Putamen (tissue), 1 donor: Measurements from ENCODE around the gene MED8.
A peak's percentile ranks its signal among the peaks of the same experiment; 100 is the strongest.

Experiments
- DNase-seq: peaks from one replicate; pipeline ENCODE4 v3.0.0-alpha.2; 2016; ENCODE audit warnings: low spot score

Gene MED8, protein sequence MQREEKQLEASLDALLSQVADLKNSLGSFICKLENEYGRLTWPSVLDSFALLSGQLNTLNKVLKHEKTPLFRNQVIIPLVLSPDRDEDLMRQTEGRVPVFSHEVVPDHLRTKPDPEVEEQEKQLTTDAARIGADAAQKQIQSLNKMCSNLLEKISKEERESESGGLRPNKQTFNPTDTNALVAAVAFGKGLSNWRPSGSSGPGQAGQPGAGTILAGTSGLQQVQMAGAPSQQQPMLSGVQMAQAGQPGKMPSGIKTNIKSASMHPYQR

DNA sequence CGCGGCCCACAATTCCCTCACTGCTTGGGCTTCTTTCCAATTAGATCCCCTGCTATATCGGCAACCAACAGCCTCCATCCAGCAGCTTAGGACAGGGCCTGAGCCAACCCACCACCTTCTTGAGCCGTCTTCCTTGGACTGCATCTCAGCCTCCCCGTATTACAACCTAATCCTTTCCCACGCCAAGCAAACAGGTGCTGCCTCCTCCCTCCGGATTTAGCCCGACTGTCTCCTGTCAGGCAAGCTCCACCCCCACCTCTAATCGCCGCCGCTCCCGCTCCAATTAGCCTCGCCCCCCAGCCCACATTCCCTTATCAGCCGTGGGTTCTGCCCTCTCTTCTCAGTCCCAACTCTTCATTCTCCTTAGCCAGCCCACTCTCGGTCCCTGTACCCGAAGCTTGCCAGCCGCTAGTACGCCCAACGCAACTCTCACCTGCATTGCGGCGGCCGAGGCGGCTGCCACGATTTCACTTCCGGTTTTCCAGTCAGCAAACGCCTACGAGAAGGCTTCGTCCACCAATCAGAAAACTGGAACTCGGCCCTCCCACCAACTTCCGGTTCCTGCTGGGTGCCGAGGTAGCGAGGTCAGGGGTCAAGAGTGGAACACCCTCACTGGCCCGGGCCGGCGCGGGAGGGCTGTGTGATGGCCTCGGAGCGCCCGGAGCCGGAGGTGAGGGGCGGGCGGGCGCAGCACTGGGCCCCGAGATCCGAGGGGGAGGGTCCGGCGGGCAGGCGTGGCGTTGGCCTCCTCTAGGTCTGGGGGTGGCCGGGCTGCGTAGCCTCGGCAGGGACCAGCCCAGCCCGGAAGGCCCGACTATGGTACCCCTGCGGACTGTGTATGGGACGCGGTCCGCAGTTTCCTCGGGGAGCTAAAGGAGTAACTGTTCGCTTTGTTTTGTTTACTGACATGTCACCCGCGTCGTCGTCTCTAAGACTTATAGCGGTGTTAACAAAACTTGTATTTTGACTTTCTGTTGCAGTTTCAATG is at the start of gene MED8, which contains the start of gene SZT2:
MED8 (minus strand) TSS at position 475 of the 988 bp plus-strand sequence; CDS start at position 439, 36 bp downstream.
SZT2 (plus strand) TSS at position 574 of the 988 bp plus-strand sequence; CDS start at position 644, 70 bp downstream.
- peak; percentile 95 for DNase-seq

DNA sequence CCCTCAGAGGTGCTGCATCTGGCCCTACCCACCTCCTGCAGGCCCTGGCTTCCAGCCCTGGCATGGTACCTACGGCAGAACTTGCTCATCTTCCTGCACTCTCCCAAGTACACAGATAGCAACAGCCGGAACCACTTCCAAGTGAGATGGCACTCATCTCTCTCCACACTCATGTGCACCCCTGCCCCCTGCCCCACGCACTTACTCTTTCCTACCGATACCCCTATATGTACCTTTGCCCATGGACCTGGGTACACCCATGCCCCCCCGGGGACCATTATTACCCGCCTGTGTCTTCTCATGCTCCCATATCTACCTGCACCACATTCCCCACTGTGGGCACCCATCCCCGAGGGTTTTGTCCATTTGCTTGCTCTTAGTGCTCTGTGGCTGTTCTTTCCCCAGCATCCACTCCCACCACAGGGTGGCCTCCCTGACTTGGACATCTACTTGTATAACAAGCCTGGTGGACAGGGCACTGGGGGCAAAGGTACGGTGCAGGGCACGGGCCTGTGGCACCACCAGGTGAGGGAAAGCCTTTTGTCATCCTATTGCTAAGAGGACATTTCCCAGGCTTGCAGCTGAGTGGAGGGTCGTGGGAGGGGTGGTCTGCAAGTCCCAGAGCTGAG is 49.5 kb upstream of the MED8 start:
- no peak for DNase-seq

DNA sequence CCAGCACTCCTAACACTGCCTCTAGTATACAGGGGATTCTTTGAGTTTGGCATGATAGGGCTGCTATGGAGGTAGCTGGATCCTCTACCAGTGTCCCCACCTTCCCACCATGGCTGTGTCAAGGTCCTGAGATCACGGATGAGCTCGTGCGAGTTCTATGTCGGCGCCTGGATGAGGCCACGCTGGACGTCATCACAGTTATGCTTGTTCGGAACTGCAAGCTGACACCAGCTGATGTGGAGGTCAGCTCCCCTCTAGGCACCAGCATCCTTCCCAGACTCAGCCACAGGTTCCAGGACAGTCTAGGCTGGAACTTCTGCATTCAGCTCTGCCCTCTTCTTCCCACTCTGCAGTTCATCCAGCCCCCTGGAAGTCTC is 49.0 kb upstream of the MED8 start:
- no peak for DNase-seq

DNA sequence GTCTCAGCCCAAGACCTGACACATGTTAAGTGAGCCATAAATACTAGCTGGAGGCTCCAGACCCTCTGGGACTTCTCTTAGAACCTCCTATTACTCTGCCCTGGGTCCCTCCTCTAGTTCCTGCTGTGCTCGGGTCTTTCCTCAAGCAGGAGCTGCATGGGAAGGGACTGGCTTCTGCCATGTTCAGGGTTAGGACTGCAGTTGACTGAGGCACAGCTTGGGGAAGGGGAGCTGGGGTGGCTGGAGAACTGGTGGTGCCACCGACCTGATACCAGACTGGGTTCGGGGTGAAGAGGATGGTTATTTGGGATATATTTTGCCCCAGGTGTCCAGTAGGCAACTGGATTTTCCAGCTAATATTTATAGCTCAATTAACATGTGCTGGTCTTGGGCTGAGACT is 48.4 kb upstream of the MED8 start:
- no peak for DNase-seq

DNA sequence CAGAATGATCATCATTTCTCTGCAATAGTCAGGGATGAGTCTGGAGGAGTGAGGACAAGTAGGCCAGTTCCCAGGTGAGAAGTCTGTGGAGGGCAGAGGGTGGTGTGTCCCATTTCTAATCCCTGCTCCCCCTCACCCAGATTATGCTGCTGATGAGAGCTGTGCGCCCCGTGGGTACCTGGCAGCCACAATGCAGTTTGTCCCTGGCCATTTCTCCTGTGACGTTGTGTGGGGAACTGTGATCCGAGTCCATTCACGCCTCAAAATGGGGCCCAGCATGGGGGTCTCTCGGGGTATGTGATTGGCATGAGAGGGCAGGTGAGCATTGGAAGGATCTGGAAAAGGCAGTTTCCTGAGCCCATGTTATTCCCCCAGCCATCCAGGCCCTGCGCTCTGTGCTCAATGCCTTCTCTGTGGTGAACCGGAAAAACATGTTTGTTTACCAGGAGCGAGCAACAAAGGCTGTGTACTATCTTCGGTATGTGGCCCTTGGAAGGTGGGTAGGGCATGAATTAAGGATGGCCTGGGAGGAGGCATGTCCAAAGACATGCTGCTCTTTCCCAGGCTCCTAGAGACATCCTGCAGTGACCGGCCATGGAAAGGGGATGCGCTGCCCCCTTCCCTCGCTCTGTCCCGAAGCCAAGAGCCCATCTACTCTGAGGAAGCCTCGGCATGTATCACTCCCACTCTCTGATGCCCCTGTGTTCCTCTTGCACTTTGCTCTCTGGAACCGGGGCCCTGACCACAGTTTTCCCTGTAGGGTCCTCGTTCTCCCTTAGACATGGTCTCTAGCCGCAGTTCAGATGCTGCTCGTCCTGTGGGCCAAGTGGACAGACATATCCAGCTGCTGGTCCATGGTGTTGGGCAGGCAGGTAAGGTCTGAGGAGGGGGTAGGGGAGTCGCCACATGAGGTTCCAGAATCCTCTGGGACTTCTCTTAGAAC is 47.7 kb upstream of the MED8 start:
- no peak for DNase-seq

DNA sequence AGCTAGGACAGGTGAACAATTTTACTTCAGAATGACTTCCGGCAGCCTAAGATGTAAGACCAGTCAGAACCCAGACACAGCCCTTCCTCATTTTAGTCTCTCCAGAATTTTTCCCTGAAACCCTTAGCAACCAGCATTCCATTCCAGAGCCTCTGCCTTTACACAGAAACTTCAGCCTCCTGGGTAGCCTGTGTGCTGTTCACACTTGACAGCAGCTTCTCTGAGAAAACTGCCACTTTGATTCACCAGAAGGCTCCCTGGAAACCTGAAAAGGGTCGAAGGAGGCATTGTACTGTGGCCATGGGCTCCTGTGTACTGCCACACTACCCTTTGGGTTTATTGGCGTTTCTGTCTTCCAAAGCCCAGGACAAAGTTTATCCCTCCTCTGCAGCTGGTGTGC is 46.8 kb upstream of the MED8 start:
- DNase-seq: no peak

DNA sequence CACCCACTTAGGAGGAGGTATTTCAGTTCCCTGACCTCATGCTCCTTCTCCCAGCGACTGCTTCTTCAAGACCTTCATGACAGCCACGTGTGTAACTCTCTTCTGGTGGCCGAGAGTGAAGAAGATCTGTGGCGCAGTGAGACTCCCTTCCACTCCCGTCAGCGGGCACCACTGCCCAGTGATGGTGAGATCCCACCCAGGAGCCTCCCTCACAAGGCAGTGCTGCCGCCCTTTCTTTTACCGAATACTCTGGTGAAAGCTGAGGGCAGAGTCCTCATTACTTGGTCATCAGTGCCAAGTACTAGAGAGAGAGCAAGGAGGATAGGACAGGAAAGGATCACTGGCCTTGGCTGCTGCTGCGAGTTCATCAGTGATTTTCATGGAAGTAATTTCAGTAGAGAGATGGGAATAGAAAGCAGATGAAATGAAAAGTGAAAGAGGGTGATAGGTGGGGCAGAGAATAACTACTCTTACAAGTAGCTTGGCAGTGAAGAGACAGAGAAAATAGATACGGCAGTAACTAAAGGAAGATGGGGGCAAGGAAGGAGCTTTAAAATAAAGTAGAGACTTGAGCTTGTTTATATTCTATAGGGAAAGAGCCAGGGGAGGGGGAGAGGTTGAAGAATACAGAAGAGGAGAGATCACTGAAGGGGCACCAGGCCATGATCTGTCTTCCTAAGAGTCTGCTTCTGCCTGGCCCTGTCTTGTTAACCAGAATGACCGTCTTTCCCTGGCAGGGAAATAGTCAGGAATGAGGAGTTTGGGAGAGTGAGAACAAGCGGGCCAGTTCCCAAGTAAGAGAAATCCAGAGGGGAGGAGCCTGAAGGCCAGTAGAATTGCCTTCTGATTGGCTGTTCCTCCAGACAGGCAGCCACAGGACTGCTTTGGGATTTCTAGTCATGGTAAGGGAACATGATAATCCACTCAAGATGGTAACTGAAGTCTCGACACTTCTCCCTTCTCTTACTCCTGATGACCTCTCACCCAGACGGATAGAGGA is 45.8 kb upstream of the MED8 start:
- no peak for DNase-seq

DNA sequence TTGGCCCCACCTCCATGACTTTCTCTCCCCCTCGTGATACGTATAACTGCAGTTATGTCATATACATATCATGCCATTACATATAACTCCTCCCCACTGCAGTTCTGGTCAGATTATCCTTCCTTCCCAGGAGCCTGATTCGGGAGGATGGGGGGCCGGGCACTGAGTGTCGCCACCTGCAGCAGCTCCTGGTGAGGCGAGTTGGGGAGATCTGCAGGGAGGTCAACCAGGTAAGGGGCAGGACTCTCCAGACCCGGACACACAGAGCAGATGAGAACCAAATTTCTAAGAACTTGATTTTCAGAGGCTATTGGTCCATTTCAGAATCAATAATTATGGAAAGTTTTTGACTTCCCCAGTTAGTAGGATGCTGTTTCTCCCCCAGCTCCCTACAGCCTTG is 44.7 kb upstream of the MED8 start:
- DNase-seq: no peak

DNA sequence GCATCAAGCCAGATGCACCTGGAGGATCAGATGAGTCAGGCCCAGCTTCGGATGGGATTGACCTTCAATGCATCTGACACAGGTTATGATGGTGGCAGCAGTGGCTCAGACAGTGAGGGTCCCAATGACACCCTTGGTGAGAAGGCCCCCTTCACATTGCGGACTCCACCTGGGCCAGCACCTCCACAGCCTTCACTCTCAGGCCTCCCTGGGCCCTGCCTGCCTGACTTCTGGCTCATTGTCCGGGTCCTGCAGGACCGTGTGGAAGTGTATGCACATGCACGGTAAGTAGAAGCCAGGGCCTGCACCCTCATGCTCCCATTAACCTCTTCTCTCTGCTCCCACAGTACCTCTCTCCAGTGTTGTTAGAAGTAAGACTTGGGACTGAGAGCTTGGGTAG is 43.3 kb upstream of the MED8 start:
- DNase-seq: no peak

DNA sequence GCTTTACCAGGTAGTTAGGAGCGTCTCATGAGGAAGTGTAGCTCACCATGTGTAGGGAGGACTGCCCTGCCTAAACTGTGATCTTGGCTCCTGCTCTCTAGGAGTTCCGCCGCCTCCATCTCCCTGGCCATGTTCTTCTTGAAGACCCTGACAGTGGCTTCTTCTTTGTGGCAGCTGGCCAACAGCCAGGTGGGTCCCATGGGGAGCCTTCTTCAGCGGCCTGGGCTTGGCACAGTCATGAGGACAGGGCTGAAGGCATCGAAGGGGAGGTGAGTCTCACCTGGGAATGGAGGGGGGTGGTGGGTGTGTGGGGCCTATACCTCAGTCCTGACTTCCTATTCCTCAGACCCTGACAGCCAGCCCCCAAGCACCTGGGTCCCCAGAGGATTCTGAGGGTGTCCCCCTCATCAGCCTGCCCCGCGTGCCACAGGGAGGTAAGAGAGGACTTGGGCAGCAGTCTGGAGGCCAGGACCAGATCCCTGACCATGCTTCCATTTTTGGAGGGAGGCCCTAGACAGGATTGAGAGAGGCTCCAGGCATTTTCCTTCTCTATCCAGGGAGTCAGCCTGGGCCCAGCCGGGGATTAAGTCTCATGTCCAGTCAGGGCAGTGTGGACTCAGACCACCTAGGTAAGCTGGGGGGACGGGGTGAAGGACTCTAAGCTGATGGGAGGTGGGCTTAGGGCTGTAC is 42.7 kb upstream of the MED8 start:
- DNase-seq: no peak

DNA sequence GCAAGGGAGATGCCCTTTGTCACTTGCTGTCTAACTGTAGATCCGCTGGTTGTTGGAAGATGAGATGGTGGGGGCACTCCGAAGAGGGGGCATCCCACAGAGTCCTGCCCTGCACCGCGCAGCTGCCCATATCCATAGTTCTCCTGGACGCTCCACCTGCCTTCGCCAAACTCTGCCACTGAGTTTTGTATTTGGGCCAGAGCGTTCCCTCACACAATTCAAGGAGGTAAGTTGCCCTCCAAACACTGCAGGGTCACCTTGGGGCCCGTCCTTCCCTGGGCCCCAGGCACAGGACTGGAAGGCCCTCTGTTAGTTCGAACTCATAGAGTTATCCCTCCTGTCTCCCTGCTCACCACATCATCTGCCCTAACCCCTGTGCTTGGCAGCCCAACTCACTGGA is 42.1 kb upstream of the MED8 start:
- no peak for DNase-seq

DNA sequence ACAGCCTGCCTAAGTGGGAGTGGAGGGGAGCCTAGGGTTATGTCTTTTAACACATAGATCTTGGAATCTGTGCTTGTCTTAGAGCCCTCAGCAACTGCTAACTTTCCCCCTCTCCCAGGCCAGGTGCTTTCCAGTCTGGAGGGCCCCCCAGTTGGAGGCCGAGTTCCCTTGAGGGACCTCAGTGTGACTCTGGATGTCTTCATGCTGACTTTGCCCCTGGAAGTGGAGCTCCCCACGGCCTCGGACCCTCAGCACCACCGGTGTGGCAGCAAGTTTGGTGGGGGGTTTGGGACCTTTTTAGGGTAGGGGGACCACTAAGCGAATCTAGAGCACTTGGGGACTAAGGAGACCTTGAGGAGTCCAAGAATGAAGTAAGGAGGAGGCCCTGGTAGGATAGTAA is 41.2 kb upstream of the MED8 start:
- no peak for DNase-seq

DNA sequence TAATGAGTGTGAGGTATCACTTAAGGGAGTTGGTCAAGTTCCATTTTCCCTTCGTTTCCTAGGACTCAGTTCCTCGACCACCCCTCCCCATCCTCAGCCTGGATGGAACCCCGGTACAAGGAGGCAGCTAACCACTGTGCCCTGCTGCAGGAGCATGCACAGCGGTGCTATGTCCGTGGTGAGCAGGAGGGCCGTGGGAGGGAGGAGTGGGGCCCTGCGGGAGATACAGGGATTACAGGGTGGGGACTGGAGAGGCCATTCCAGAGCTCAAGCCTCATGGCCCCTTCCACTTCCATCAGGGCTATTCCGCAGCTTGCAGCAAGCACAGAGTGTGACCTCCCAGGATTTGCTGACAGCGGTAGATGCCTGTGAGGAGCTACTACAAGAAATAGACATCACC is 38.3 kb upstream of the MED8 start:
- DNase-seq: no peak

DNA sequence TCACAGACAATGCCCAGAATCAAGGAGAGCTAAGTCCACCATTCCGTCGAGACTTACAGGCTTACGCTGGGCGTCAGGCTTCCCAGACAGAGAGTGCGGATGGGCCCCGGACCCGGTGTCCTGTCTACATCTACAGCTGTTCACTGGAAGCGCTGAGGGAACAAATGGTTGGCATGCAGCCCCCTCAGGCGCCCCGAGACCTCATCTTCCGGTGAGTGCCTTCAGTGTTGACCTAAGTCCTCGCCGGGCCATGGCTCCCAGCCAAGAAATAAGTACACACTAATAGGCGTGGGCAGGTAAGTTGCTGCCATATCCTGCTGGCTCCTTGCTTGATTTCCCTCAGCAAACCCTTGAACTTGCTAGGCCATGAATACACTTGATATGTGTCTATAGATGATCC is 37.9 kb upstream of the MED8 start:
- DNase-seq: no peak

DNA sequence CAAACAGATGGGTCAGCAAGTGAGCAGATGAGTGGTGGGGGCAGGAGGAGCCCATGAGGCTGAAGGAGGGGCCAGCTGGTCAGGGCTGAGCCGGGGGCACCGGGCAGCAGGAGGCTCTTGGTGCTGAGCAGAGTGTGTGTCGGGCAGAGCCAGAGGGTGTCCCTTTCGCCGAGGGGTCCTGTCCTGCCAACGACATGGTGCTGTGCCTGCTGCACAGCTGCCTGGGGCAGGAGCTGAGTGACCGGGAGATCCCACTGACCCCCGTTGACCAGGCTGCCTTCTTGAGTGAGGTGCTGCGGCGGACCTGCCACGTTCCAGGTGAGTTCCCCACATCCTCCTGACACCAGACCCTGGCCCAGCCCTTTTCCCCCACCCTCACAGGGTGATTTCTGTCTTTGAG is 36.6 kb upstream of the MED8 start:
- no peak for DNase-seq

DNA sequence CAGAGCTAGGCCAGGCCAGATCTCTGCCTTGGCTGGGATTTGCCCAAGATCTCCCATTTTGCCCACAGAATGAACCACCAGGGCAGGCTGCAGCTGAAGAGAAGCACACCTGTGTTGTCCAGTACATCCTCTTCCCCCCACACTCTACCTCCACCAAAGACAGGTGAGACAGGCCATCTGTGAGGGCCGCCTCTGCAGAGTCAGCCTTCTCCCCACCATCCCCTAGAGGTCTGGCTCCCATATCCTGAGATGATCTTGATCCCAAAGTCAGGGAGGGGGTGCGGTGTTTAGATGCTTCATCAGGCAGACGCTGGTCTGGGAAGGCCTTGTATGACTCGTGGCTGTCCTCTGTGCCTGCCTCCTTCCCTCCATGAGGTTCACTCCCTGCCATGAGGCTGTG is 35.4 kb upstream of the MED8 start:
- DNase-seq: no peak

DNA sequence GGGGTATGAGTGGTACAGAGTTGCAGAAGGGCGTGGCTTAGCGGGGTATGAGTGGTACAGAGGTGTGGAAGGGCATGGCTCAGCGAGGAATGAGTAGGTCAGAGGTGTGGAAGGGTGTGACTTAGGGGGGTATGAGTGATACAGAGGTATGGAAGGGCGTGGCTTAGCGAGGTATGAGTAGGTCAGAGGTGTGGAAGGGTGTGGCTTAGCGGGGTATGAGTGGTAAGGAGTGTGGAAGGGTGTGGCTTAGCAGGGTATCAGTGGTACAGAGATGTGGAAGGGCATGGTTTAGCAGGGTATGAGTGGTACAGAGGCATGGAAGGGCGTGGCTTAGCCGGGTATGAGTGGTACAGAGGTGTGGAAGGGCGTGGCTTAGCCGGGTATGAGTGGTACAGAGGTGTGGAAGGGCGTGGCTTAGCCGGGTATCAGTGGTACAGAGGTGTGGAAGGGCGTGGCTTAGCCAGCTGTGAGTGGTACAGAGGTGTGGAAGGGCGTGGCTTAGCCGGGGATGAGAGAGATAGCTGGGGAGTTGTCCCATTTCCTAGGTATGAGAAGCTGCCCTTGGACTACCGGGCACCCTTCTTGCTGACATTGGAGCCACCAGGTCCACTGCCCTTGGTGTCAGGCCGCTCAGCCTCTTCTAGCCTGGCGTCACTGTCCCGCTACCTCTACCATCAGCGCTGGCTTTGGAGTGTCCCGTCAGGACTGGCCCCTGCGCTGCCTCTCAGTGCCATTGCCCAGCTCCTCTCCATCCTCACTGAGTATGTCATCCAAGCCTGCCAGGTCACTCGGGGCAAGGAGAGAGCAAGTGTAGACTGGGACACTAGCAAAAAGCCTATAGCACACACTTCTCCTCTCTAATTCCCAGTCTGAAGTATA is 34.3 kb upstream of the MED8 start:
- DNase-seq: no peak

DNA sequence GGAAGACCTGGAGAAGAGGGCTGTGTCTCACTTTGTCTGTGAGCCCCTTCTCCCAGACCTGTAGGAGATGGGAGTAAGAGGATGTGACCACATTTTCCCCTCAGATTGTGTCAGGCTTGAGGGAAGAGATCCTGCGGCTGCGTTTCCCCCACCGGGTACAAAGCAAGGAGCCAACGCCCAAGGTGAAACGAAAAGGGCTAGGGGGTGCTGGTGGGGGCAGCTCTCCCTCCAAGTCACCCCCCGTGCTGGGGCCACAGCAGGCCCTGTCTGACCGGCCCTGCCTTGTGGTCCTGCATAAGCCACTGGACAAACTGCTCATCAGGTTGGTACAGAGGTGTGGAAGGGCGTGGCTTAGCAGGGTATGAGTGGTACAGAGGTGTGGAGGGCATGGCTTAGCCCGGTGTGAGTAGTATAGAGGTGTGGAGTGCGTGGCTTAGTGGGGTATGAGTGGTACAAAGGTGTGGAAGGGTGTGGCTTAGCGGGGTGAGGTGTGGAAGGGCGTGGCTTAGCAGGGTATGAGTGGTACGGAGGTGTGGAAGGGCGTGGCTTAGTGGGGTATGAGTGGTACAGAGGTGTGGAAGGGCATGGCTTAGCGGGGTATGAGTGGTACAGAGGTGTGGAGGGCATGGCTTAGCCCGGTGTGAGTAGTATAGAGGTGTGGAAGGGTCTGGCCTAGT is 33.5 kb upstream of the MED8 start:
- DNase-seq: no peak
